Gastroesophageal sphincter (tissue), 4 donors: ENCODE data around the gene OTOG. TPM values are rescaled to one million over a fixed set of nuclear protein-coding genes. Genes with fewer than 3 reads are reported as not detected.

Experiments used
- ATAC-seq: fragments of 150-250 bp; one replicate; pipeline ENCODE4 v1.9.1; 2016; ENCODE audit warnings: mild to moderate bottlenecking, moderate library complexity
- H3K27ac ChIP-seq, 4 donors: fragments of 200-600 bp; sonication (generic) in 3 of 4; 1 replicate in 3 of 4; 2 replicates in 1 of 4; pipeline ENCODE4 v1.5.1; 2016 to 2019
- H3K27me3 ChIP-seq: fragments of 200-600 bp; sonication (generic); one replicate; pipeline ENCODE4 v1.5.1; 2019
- H3K36me3 ChIP-seq, 2 donors: fragments of 200-600 bp; sonication (generic); one replicate each; pipeline ENCODE4 v1.5.1; 2019; ENCODE audit warnings: control low read depth in 1 of 2
- H3K4me1 ChIP-seq, 3 donors: fragments of 200-600 bp; sonication (generic); 1 replicate in 2 of 3; 2 replicates in 1 of 3; pipeline ENCODE4 v1.5.1; 2016 to 2019; ENCODE audit warnings: control low read depth in 2 of 3
- H3K4me3 ChIP-seq, 2 donors: fragments of 200-600 bp; sonication (generic); one replicate each; pipeline ENCODE4 v1.5.1; 2019; ENCODE audit warnings: mild to moderate bottlenecking in 1 of 2, moderate library complexity in 1 of 2
- H3K9me3 ChIP-seq, 3 donors: fragments of 200-600 bp; sonication (generic); one replicate each; pipeline ENCODE4 v1.5.1; 2017 to 2019; ENCODE audit warnings: control low read depth in 2 of 3
- EP300 ChIP-seq: sonication (generic); formaldehyde crosslinking; IDR thresholded peaks from one replicate; pipeline ENCODE4 v1.6.1; 2017; ENCODE audit warnings: antibody characterized with exemption, mild to moderate bottlenecking
- POLR2A ChIP-seq, 2 donors: fragments of 450-650 bp; IDR thresholded peaks; one replicate each; pipeline ENCODE4 v1.6.1; 2017; ENCODE audit warnings: antibody characterized with exemption in 2 of 2, mild to moderate bottlenecking in 2 of 2, moderate library complexity in 1 of 2
- POLR2AphosphoS5 ChIP-seq: sonication (generic); formaldehyde crosslinking; IDR thresholded peaks from one replicate; pipeline ENCODE4 v1.6.1; 2017; ENCODE audit warnings: antibody characterized with exemption
- WGBS, 2 donors: methylation state at CpG; one replicate each; pipeline ENCODE4 v1.1.5; 2018; ENCODE audit warnings: low coverage in 1 of 2; 5-methylcytosine and 5-hydroxymethylcytosine counted together
- total RNA-seq, 4 donors: library from RNA; depleted of rRNA; stranded (reverse); fragments of >200 nt; gene quantifications; one replicate each; pipeline ENCODE4 v1.1.0, GENCODE V29; 2016
- TF ChIP-seq, protein P1 (sequence below), 4 experiments: fragments of 200-600 bp in 2 of 4; fragments of 450-650 bp in 2 of 4; sonication (generic) in 1 of 4; IDR thresholded peaks; one replicate each; pipeline ENCODE4 v1.5.1; 2017 to 2019; ENCODE audit warnings: antibody characterized with exemption in 4 of 4, mild to moderate bottlenecking in 2 of 4, moderate library complexity in 2 of 4

OTOG gene
- total RNA-seq, 4 donors from 2014 or later: not detected

DNA sequence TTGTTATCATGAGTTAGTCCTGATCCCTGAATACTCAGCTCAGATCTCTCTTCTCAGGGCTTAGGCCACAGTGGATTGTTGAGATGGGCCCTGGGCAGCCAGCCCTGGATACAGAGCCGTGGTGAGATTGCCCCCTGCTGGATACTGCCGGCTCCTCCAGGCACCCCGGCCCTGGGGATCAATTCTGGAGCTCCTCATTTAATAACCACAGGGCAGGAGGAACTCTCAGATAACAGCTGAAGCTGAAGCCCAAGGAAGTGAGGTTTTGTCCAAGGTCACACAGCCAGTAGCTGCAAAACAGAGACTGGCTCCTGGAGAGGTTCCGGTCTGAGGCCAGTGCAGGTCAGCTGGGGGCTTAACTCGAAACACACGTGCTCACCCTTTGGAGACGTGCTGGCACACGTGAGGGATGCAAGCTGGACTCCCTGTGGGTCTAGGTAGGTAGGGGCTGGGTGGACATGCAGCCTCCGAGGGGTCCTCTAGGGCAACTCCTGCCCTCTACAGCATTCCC is 18.8 kb upstream of the OTOG start:
- TF ChIP-seq EP300: no peak
- TF ChIP-seq, protein P1, sequence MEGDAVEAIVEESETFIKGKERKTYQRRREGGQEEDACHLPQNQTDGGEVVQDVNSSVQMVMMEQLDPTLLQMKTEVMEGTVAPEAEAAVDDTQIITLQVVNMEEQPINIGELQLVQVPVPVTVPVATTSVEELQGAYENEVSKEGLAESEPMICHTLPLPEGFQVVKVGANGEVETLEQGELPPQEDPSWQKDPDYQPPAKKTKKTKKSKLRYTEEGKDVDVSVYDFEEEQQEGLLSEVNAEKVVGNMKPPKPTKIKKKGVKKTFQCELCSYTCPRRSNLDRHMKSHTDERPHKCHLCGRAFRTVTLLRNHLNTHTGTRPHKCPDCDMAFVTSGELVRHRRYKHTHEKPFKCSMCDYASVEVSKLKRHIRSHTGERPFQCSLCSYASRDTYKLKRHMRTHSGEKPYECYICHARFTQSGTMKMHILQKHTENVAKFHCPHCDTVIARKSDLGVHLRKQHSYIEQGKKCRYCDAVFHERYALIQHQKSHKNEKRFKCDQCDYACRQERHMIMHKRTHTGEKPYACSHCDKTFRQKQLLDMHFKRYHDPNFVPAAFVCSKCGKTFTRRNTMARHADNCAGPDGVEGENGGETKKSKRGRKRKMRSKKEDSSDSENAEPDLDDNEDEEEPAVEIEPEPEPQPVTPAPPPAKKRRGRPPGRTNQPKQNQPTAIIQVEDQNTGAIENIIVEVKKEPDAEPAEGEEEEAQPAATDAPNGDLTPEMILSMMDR (IDR thresholded peaks at IDR 0.05): peak in 3 of 4 experiments; percentile 49 to 69 (median 50)
- TF ChIP-seq POLR2AphosphoS5: no peak
- TF ChIP-seq POLR2A (IDR thresholded peaks at IDR 0.05): no peak
- peak; percentile 47 for ATAC-seq
- WGBS, 2 donors: 0% methylated on average over 2 of the region's 9 CpGs; no CpG with 5 or more reads in 1 of the 2 donors

DNA sequence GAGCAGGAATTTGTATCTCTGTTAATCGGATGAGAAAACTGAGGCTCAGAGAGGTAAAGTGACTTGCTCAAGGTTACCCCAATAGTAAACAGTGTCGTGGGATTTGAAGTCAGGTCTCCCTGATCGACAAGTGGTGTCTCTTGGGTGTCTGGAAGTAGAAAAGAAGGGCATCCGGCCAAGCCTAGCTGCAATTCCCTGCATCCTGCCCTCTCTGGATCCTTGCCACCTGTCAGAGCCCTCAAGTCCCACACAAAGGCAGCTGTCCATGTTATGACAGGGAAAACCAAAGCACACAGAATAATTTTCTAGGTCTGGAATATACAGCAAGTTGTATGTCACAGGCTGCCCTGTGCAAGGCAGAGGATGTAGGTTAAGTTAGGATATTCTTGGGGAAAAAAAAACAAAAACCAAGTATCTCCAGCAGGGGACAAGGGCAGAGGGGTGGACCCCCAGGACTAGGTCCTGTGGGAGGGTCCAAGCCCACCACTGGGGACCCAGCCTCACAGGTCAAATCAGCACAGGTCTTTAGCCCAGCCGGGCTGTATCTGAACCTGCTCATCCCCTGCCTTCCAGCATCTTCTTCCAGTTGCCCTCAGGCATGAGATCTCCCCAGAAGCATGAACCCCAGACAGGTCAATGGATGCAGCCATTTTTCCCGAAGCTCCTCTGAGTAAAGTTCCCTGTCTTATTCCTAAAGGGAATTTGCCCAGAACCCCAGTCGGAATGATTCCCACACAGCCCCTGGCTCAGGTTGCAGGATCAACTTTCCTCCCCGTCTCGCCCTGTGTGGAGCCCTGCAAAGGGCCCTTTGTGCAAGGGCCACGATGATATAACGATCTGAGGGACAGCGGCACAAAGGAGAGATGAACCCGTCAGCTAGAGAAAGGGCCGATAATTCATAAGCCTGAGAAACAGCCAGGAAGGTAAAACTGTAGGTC is 17.9 kb upstream of the OTOG start:
- 59 to 84% methylated on average over 2 to 6 of the region's 14 CpGs for WGBS, 2 donors
- H3K9me3 ChIP-seq: no peaks in the 10 kb centered on the region
- H3K4me1 ChIP-seq: no peaks in the 10 kb centered on the region
- TF ChIP-seq EP300: no peak
- TF ChIP-seq POLR2AphosphoS5: no peak
- TF ChIP-seq, protein P1 (IDR thresholded peaks at IDR 0.05): no peak
- TF ChIP-seq POLR2A (IDR thresholded peaks at IDR 0.05): no peak
- ATAC-seq: no peak
- peaks cover 43% of the 10 kb centered on the region for H3K27me3 ChIP-seq
- no peak overlapping the region for H3K27ac ChIP-seq
- no peak overlapping the region for H3K4me3 ChIP-seq
- H3K36me3 ChIP-seq: no peaks in the 10 kb centered on the region

More for the DNA sequence above, 18.8 kb upstream of the OTOG start:
- H3K27ac ChIP-seq: no peak overlapping the region
- no peak overlapping the region for H3K4me3 ChIP-seq
- H3K9me3 ChIP-seq: no peaks in the 10 kb centered on the region
- no peaks in the 10 kb centered on the region for H3K4me1 ChIP-seq
- no peaks in the 10 kb centered on the region for H3K36me3 ChIP-seq
- peaks cover 34% of the 10 kb centered on the region for H3K27me3 ChIP-seq

DNA sequence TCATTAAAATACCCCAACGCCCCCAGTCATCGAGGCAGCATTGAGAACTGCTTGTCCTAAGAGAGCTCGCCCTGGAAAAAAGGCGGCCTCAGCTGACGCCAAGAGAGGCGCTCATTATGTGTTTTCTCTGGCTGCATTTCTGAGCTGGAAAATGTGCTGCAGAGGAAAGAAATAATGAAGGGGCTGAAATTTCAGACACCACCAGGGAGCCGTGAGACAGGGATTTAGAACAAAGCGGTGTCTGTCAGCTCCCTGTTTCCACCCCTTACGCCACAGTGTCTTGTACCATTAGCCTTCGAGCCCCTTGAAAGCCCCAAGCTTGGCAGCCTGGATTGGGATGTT is 17.2 kb upstream of the OTOG start:
- no peak for ATAC-seq
- H3K27me3 ChIP-seq: peaks cover 44% of the 10 kb centered on the region
- no peaks in the 10 kb centered on the region for H3K4me1 ChIP-seq
- no peak overlapping the region for H3K27ac ChIP-seq
- TF ChIP-seq POLR2AphosphoS5: no peak
- TF ChIP-seq, protein P1 (IDR thresholded peaks at IDR 0.05): no peak
- H3K9me3 ChIP-seq: no peaks in the 10 kb centered on the region
- no peaks in the 10 kb centered on the region for H3K36me3 ChIP-seq
- 83 to 84% methylated on average over 1 to 10 of the region's 10 CpGs for WGBS, 2 donors
- H3K4me3 ChIP-seq: no peak overlapping the region

DNA sequence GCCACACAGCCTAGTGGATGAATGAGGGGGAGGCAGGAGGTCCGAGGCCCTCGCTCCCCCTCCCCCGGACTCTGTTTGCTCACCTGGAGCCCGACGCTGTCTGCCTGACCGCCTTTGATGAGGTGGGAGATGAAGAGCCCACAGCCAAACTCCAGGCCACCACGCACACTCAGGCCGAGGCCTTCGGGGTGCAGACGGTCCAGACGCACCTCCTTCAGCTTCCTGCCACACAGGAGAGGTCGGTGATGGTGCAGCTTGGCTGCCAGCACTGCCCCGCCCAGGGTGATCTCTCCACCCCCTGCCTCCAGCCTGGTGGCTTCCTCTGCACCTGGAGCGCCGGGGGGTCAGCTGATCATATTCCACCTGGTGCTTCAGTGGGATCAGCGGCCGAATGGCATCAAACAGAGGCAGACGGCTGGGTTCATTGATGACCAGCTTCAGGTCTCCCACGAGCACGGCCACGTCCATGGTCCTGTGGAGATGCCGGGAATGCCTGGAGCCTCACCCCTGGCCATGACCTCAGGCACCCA is 15.9 kb upstream of the OTOG start:
- Histone ChIP-seq H3K4me3 (no peak overlapping the region), H3K27ac (no peak overlapping the region), H3K4me1 (no peaks in the 10 kb centered on the region), H3K27me3 (peaks cover 43% of the 10 kb centered on the region), H3K9me3 (no peaks in the 10 kb centered on the region), H3K36me3 (no peaks in the 10 kb centered on the region)
- TF ChIP-seq EP300: no peak
- TF ChIP-seq, protein P1 (IDR thresholded peaks at IDR 0.05): no peak
- TF ChIP-seq POLR2A (IDR thresholded peaks at IDR 0.05): no peak
- no peak for TF ChIP-seq POLR2AphosphoS5
- no peak for ATAC-seq
- WGBS, 2 donors: 75% methylated on average over 4 of the region's 22 CpGs; no CpG with 5 or more reads in 1 of the 2 donors
